ENCODE measurements around the gene NSUN7. TPM values are rescaled to one million over a fixed set of nuclear protein-coding genes. Genes with fewer than 3 reads are reported as not detected.
A peak's percentile ranks its signal among the peaks of the same experiment; 100 is the strongest.

NSUN7 gene

GRCh38 chr4:40856277-40856839, 106.6 kb downstream of the NSUN7 start:
- H3K9ac ChIP-seq (ENCODE audit: low read length), result peak overlapping the region; percentile 63
- H3K4ac ChIP-seq (ENCODE audit: low read depth, low read length), result no peak overlapping the region
- WGBS (ENCODE audit: extremely low coverage, insufficient coverage, low lambda C conversion rate), result no CpG with 5 or more reads among the region's 16 CpGs
- H4K5ac ChIP-seq (ENCODE audit: low read length), result no peak overlapping the region
- peaks cover 2% of the 10 kb centered on the region for H3K4me1 ChIP-seq (ENCODE audit: control insufficient read depth, low read depth, low read length)
- H2BK120ac ChIP-seq (ENCODE audit: low read depth, low read length), result no peak overlapping the region
- peaks cover 1% of the 10 kb centered on the region for H3K79me2 ChIP-seq (ENCODE audit: control insufficient read depth, insufficient read depth, low read length)
- H3K79me1 ChIP-seq (ENCODE audit: low read length), result peaks cover 2% of the 10 kb centered on the region
- DNase-seq, result no peak
- H3K27me3 ChIP-seq (ENCODE audit: insufficient read depth, low read length, poor library complexity), result no peaks in the 10 kb centered on the region
- peak overlapping the region; percentile 83 for H3K56ac ChIP-seq (ENCODE audit: low read length)
- no peak overlapping the region for H2BK5ac ChIP-seq (ENCODE audit: low read length)
- H2AK5ac ChIP-seq (ENCODE audit: low read length), result no peak overlapping the region
- H3K27ac ChIP-seq (ENCODE audit: low read depth, low read length), result no peak overlapping the region
- H3K23ac ChIP-seq (ENCODE audit: low read length), result peak overlapping the region; percentile 92
- peak overlapping the region; percentile 77 for H3K4me2 ChIP-seq (ENCODE audit: low read length)
- peak overlapping the region; percentile 38 for H3K4me3 ChIP-seq (ENCODE audit: low read length)
- no peak overlapping the region for H2BK15ac ChIP-seq (replicated peaks; ENCODE audit: low read depth)
- H4K8ac ChIP-seq (ENCODE audit: low read depth, low read length), result no peak overlapping the region
- H3K36me3 ChIP-seq (ENCODE audit: control insufficient read depth, insufficient read depth, low read length), result no peaks in the 10 kb centered on the region
- H3K18ac ChIP-seq (ENCODE audit: low read length), result peak overlapping the region; percentile 1

- peak; percentile 92 for DNase-seq
- no peak overlapping the region for H2BK120ac ChIP-seq (ENCODE audit: low read depth, low read length)
- peak overlapping the region; percentile 63 for H3K9ac ChIP-seq (ENCODE audit: low read length)
- no peaks in the 10 kb centered on the region for H3K27me3 ChIP-seq (ENCODE audit: insufficient read depth, low read length, poor library complexity)
- peaks cover 2% of the 10 kb centered on the region for H3K4me1 ChIP-seq (ENCODE audit: control insufficient read depth, low read depth, low read length)
- H4K8ac ChIP-seq (ENCODE audit: low read depth, low read length), result no peak overlapping the region
- H3K79me2 ChIP-seq (ENCODE audit: control insufficient read depth, insufficient read depth, low read length), result peaks cover 1% of the 10 kb centered on the region
- no peak overlapping the region for H2BK15ac ChIP-seq (replicated peaks; ENCODE audit: low read depth)
- peak overlapping the region; percentile 83 for H3K56ac ChIP-seq (ENCODE audit: low read length)
- H2BK5ac ChIP-seq (ENCODE audit: low read length), result no peak overlapping the region
- H3K4me2 ChIP-seq (ENCODE audit: low read length), result peak overlapping the region; percentile 77
- H3K27ac ChIP-seq (ENCODE audit: low read depth, low read length), result no peak overlapping the region
- no peak overlapping the region for H4K5ac ChIP-seq (ENCODE audit: low read length)
- peaks cover 2% of the 10 kb centered on the region for H3K79me1 ChIP-seq (ENCODE audit: low read length)
- no peak overlapping the region for H2AK5ac ChIP-seq (ENCODE audit: low read length)
- no peaks in the 10 kb centered on the region for H3K36me3 ChIP-seq (ENCODE audit: control insufficient read depth, insufficient read depth, low read length)
- WGBS (ENCODE audit: extremely low coverage, insufficient coverage, low lambda C conversion rate), result no CpG with 5 or more reads among the region's 51 CpGs
- H3K18ac ChIP-seq (ENCODE audit: low read length), result peak overlapping the region; percentile 1
- H3K23ac ChIP-seq (ENCODE audit: low read length), result peak overlapping the region; percentile 92
- H3K4me3 ChIP-seq (ENCODE audit: low read length), result peak overlapping the region; percentile 38
- no peak overlapping the region for H3K4ac ChIP-seq (ENCODE audit: low read depth, low read length)
These were observed 107.1 kb downstream of the NSUN7 start for GRCh38 chr4:40856840-40857362.

- Histone ChIP-seq H3K4me2 (ENCODE audit: low read length) (no peak overlapping the region), H2BK15ac (replicated peaks; ENCODE audit: low read depth) (no peak overlapping the region)
These were observed 108.2 kb downstream of the NSUN7 start for GRCh38 chr4:40857956-40858355.

GRCh38 chr4:40858962-40859361, 109.2 kb downstream of the NSUN7 start:
- Histone ChIP-seq H2BK120ac (ENCODE audit: low read depth, low read length) (no peak overlapping the region), H3K27me3 (ENCODE audit: insufficient read depth, low read length, poor library complexity) (no peaks in the 10 kb centered on the region), H3K36me3 (ENCODE audit: control insufficient read depth, insufficient read depth, low read length) (no peaks in the 10 kb centered on the region), H2AK5ac (ENCODE audit: low read length) (no peak overlapping the region), H3K79me2 (ENCODE audit: control insufficient read depth, insufficient read depth, low read length) (peaks cover 1% of the 10 kb centered on the region), H3K4me2 (ENCODE audit: low read length) (no peak overlapping the region), H3K56ac (ENCODE audit: low read length) (no peak overlapping the region), H3K4me1 (ENCODE audit: control insufficient read depth, low read depth, low read length) (peaks cover 2% of the 10 kb centered on the region), H2BK15ac (replicated peaks; ENCODE audit: low read depth) (no peak overlapping the region), H3K79me1 (ENCODE audit: low read length) (peaks cover 2% of the 10 kb centered on the region), H3K27ac (ENCODE audit: low read depth, low read length) (no peak overlapping the region), H3K4me3 (ENCODE audit: low read length) (no peak overlapping the region), H4K8ac (ENCODE audit: low read depth, low read length) (no peak overlapping the region), H3K23ac (ENCODE audit: low read length) (no peak overlapping the region), H3K9ac (ENCODE audit: low read length) (no peak overlapping the region), H3K4ac (ENCODE audit: low read depth, low read length) (no peak overlapping the region), H2BK5ac (ENCODE audit: low read length) (no peak overlapping the region), H4K5ac (ENCODE audit: low read length) (no peak overlapping the region), H3K18ac (ENCODE audit: low read length) (no peak overlapping the region)
- WGBS (ENCODE audit: extremely low coverage, insufficient coverage, low lambda C conversion rate), result no CpG with 5 or more reads among the region's 2 CpGs
- DNase-seq, result no peak

More at GRCh38 chr4:40857956-40858355, 108.2 kb downstream of the NSUN7 start:
- Histone ChIP-seq H2AK5ac (ENCODE audit: low read length) (no peak overlapping the region), H3K4ac (ENCODE audit: low read depth, low read length) (no peak overlapping the region), H3K27me3 (ENCODE audit: insufficient read depth, low read length, poor library complexity) (no peaks in the 10 kb centered on the region), H3K36me3 (ENCODE audit: control insufficient read depth, insufficient read depth, low read length) (no peaks in the 10 kb centered on the region), H3K4me1 (ENCODE audit: control insufficient read depth, low read depth, low read length) (peaks cover 2% of the 10 kb centered on the region), H3K23ac (ENCODE audit: low read length) (no peak overlapping the region), H2BK120ac (ENCODE audit: low read depth, low read length) (no peak overlapping the region), H3K9ac (ENCODE audit: low read length) (no peak overlapping the region), H3K18ac (ENCODE audit: low read length) (no peak overlapping the region), H3K27ac (ENCODE audit: low read depth, low read length) (no peak overlapping the region), H3K4me3 (ENCODE audit: low read length) (no peak overlapping the region), H2BK5ac (ENCODE audit: low read length) (no peak overlapping the region), H4K8ac (ENCODE audit: low read depth, low read length) (no peak overlapping the region), H3K79me1 (ENCODE audit: low read length) (peaks cover 2% of the 10 kb centered on the region), H3K56ac (ENCODE audit: low read length) (no peak overlapping the region), H4K5ac (ENCODE audit: low read length) (no peak overlapping the region), H3K79me2 (ENCODE audit: control insufficient read depth, insufficient read depth, low read length) (peaks cover 1% of the 10 kb centered on the region)
- DNase-seq, result no peak
- WGBS (ENCODE audit: extremely low coverage, insufficient coverage, low lambda C conversion rate), result no CpG with 5 or more reads among the region's 2 CpGs

Small RNA genes lying within 50 kb of the gene (small RNA-seq; reads per million reads assigned to genes)
- not detected for gene RF00019 (ENCODE audit: insufficient read depth)
